Osteoblast (primary cell): ENCODE measurements around the gene TRIO. TPM values are rescaled to one million over a fixed set of nuclear protein-coding genes. Genes with fewer than 3 reads are reported as not detected.
A peak's percentile ranks its signal among the peaks of the same experiment; 100 is the strongest.

Source experiments
- DNase-seq: peaks from one replicate; pipeline ENCODE4 v3.0.0; 2011; ENCODE audit warnings: low spot score, mixed read lengths; ENCODE audit not compliant: insufficient read length; ENCODE audit errors: missing footprints
- H2AFZ ChIP-seq: 2 replicates; pipeline ENCODE4 v1.6.0; 2011; ENCODE audit warnings: mild to moderate bottlenecking, low read length
- H3K27ac ChIP-seq: 2 replicates; pipeline ENCODE4 v1.5.1; 2011; ENCODE audit warnings: mild to moderate bottlenecking, low read depth, low read length, moderate library complexity
- H3K27me3 ChIP-seq: 2 replicates; pipeline ENCODE4 v1.6.0; 2012; ENCODE audit warnings: mild to moderate bottlenecking, control low read depth, inconsistent platforms, low read length, moderate library complexity; ENCODE audit not compliant: insufficient read depth
- H3K36me3 ChIP-seq: 2 replicates; pipeline ENCODE4 v1.5.1; 2011; ENCODE audit warnings: mild to moderate bottlenecking, low read length, control low read depth, moderate library complexity; ENCODE audit not compliant: insufficient read depth
- H3K4me1 ChIP-seq: 2 replicates; pipeline ENCODE4 v1.5.1; 2011; ENCODE audit warnings: mild to moderate bottlenecking, low read length, control low read depth, moderate library complexity; ENCODE audit not compliant: insufficient read depth
- H3K4me2 ChIP-seq: 2 replicates; pipeline ENCODE4 v1.6.0; 2011; ENCODE audit warnings: mild to moderate bottlenecking, low read length; ENCODE audit not compliant: insufficient read depth
- H3K4me3 ChIP-seq: fragments of 200-600 bp; sonication (generic); 3 replicates; pipeline ENCODE4 v1.5.1; 2012; ENCODE audit warnings: mild to moderate bottlenecking, low read length, inconsistent platforms; ENCODE audit not compliant: insufficient read depth
- H3K79me2 ChIP-seq: 2 replicates; pipeline ENCODE4 v1.6.0; 2012; ENCODE audit warnings: mild to moderate bottlenecking, low read length, control low read depth, inconsistent platforms; ENCODE audit not compliant: insufficient read depth
- H3K9me3 ChIP-seq: 2 replicates; pipeline ENCODE4 v1.5.1; 2011; ENCODE audit warnings: low read depth, low read length, control low read depth
- H4K20me1 ChIP-seq: 2 replicates; pipeline ENCODE4 v1.6.0; 2012; ENCODE audit warnings: mild to moderate bottlenecking, low read length, control low read depth; ENCODE audit not compliant: insufficient read depth
- CTCF ChIP-seq: IDR thresholded peaks from 2 replicates; pipeline ENCODE4 v1.5.1; 2011; ENCODE audit warnings: mild to moderate bottlenecking, low read depth, low read length, moderate library complexity; ENCODE audit errors: extremely low read depth
- total RNA-seq: library from RNA; depleted of rRNA; stranded (reverse); fragments of >200 nt; gene quantifications from 2 replicates; pipeline ENCODE4 v1.2.3, GENCODE V29; 2012

TRIO gene
- total RNA-seq, 1 donor, result 274 TPM

- H3K27me3 ChIP-seq, result no peaks in the 10 kb centered on the region
- peaks cover 26% of the 10 kb centered on the region for H4K20me1 ChIP-seq
- no peak for TF ChIP-seq CTCF
- H3K4me3 ChIP-seq, result peak overlapping the region; percentile 74
- H3K27ac ChIP-seq, result peak overlapping the region; percentile 96
- peaks cover 85% of the 10 kb centered on the region for H3K79me2 ChIP-seq
- no peak overlapping the region for H2AFZ ChIP-seq
- peak overlapping the region; percentile 92 for H3K4me2 ChIP-seq
- peak; percentile 91 for DNase-seq
- H3K9me3 ChIP-seq, result no peaks in the 10 kb centered on the region
- peaks cover 29% of the 10 kb centered on the region for H3K36me3 ChIP-seq
- H3K4me1 ChIP-seq, result peaks cover 67% of the 10 kb centered on the region
Measured at GRCh38 chr5:14440582-14441431, 297.7 kb downstream of the TRIO start.

- peak overlapping the region; percentile 74 for H3K4me3 ChIP-seq
- H2AFZ ChIP-seq, result no peak overlapping the region
- peak overlapping the region; percentile 92 for H3K4me2 ChIP-seq
- H3K4me1 ChIP-seq, result peaks cover 68% of the 10 kb centered on the region
- peak overlapping the region; percentile 96 for H3K27ac ChIP-seq
- H3K36me3 ChIP-seq, result peaks cover 26% of the 10 kb centered on the region
- H3K79me2 ChIP-seq, result peaks cover 85% of the 10 kb centered on the region
- H3K27me3 ChIP-seq, result no peaks in the 10 kb centered on the region
- H4K20me1 ChIP-seq, result peaks cover 23% of the 10 kb centered on the region
- no peak for TF ChIP-seq CTCF
- DNase-seq, result no peak
- no peaks in the 10 kb centered on the region for H3K9me3 ChIP-seq
Measured at GRCh38 chr5:14441641-14442040, 298.5 kb downstream of the TRIO start.

GRCh38 chr5:14442536-14442935, 299.4 kb downstream of the TRIO start:
- H3K79me2 ChIP-seq, result peaks cover 84% of the 10 kb centered on the region
- H3K27ac ChIP-seq, result peak overlapping the region; percentile 46
- no peak overlapping the region for H2AFZ ChIP-seq
- peaks cover 24% of the 10 kb centered on the region for H3K36me3 ChIP-seq
- no peak for TF ChIP-seq CTCF
- H3K27me3 ChIP-seq, result no peaks in the 10 kb centered on the region
- peaks cover 75% of the 10 kb centered on the region for H3K4me1 ChIP-seq
- peaks cover 23% of the 10 kb centered on the region for H4K20me1 ChIP-seq
- no peaks in the 10 kb centered on the region for H3K9me3 ChIP-seq
- H3K4me3 ChIP-seq, result peak overlapping the region; percentile 74
- H3K4me2 ChIP-seq, result peak overlapping the region; percentile 92
- DNase-seq, result no peak

- peaks cover 21% of the 10 kb centered on the region for H4K20me1 ChIP-seq
- H3K27ac ChIP-seq, result peak overlapping the region; percentile 46
- no peak overlapping the region for H2AFZ ChIP-seq
- H3K27me3 ChIP-seq, result no peaks in the 10 kb centered on the region
- peak overlapping the region; percentile 92 for H3K4me2 ChIP-seq
- H3K79me2 ChIP-seq, result peaks cover 82% of the 10 kb centered on the region
- H3K36me3 ChIP-seq, result peaks cover 17% of the 10 kb centered on the region
- TF ChIP-seq CTCF, result no peak
- H3K9me3 ChIP-seq, result no peaks in the 10 kb centered on the region
- no peak for DNase-seq
- H3K4me3 ChIP-seq, result peak overlapping the region; percentile 42
- H3K4me1 ChIP-seq, result peaks cover 86% of the 10 kb centered on the region
Measured at GRCh38 chr5:14443671-14444093, 300.5 kb downstream of the TRIO start.
